ENCODE measurements around the gene BBOF1.

- TF ChIP-seq POLR2A (IDR thresholded peaks at IDR 0.05; ENCODE audit: low read depth, low read length) = no peak
- TF ChIP-seq TAF1 (IDR thresholded peaks at IDR 0.05; ENCODE audit: borderline replicate concordance, low read depth, low read length) = no peak
- TF ChIP-seq POLR2AphosphoS5 (IDR thresholded peaks at IDR 0.05; ENCODE audit: low read depth, low read length) = no peak
Observed at GRCh38 chr14:74080820-74081460, 61.8 kb downstream of the BBOF1 start.
